RWPE2 (cell line): ENCODE data around the gene TUBA1B.
A peak's percentile ranks its signal among the peaks of the same experiment; 100 is the strongest.
"Not testable (repeated sequence)": the region's sequence is repeated elsewhere in the genome, so short reads cannot be mapped to it uniquely, and the experiment has no call there.

ENCODE experiments used
- ATAC-seq: fragments of 200-7000 bp; cut with Tn5 transposase; 3 replicates; pipeline ENCODE4 v1.9.1; 2021; ENCODE audit warnings: low read depth
- DNase-seq: peaks from one replicate; pipeline ENCODE4 v3.0.0-alpha.2; 2020; ENCODE audit warnings: low spot score
- H3K27ac ChIP-seq: fragments of 450-650 bp; 2 replicates; pipeline ENCODE4 v1.5.1; 2017; ENCODE audit warnings: mild to moderate bottlenecking; ENCODE audit not compliant: poor library complexity, severe bottlenecking
- H3K27me3 ChIP-seq: fragments of 250-450 bp; sonication (Bioruptor Pico); 2 replicates; pipeline ENCODE4 v1.5.1; 2021; ENCODE audit warnings: mild to moderate bottlenecking, moderate library complexity; ENCODE audit not compliant: insufficient read depth, poor library complexity, severe bottlenecking
- H3K36me3 ChIP-seq: fragments of 250-450 bp; sonication (Bioruptor Pico); 2 replicates; pipeline ENCODE4 v1.5.1; 2020; ENCODE audit warnings: low read depth, mild to moderate bottlenecking, moderate library complexity
- H3K4me1 ChIP-seq: fragments of 250-450 bp; sonication (Bioruptor Pico); 2 replicates; pipeline ENCODE4 v1.5.1; 2021; ENCODE audit warnings: mild to moderate bottlenecking, moderate library complexity; ENCODE audit not compliant: insufficient read depth, poor library complexity, severe bottlenecking
- H3K4me3 ChIP-seq: fragments of 250-450 bp; sonication (Bioruptor Pico); 2 replicates; pipeline ENCODE4 v1.5.1; 2021; ENCODE audit warnings: mild to moderate bottlenecking, moderate library complexity; ENCODE audit not compliant: severe bottlenecking
- H3K9me3 ChIP-seq: fragments of 250-450 bp; sonication (Bioruptor Pico); 2 replicates; pipeline ENCODE4 v1.5.1; 2021; ENCODE audit warnings: mild to moderate bottlenecking, moderate library complexity; ENCODE audit not compliant: severe bottlenecking
- CTCF ChIP-seq: fragments of 450-650 bp; IDR thresholded peaks from one replicate; pipeline ENCODE4 v1.5.1; 2017; ENCODE audit warnings: mild to moderate bottlenecking, moderate library complexity; ENCODE audit not compliant: poor library complexity, severe bottlenecking

TUBA1B gene

GRCh38 chr12:49129332-49130150, 1.7 kb downstream of the TUBA1B start:
- H3K9me3 ChIP-seq, result no peaks in the 10 kb centered on the region
- H3K4me1 ChIP-seq, result no peaks in the 10 kb centered on the region
- no peak for ATAC-seq
- no peak for DNase-seq
- peaks cover 42% of the 10 kb centered on the region for H3K36me3 ChIP-seq
- no peak for TF ChIP-seq CTCF
- peak overlapping the region; percentile 91 for H3K4me3 ChIP-seq
- H3K27ac ChIP-seq, result peak overlapping the region; percentile 96
- H3K27me3 ChIP-seq, result no peaks in the 10 kb centered on the region

GRCh38 chr12:49127971-49128370, 3.2 kb downstream of the TUBA1B start:
- not testable (repeated sequence) for H3K27ac ChIP-seq, H3K4me1 ChIP-seq, ATAC-seq, H3K9me3 ChIP-seq, DNase-seq, H3K27me3 ChIP-seq, H3K4me3 ChIP-seq
- H3K36me3 ChIP-seq, result peaks cover 42% of the 10 kb centered on the region

GRCh38 chr12:49126852-49127763, 4.1 kb downstream of the TUBA1B start:
- DNase-seq, result no peak
- Histone ChIP-seq H3K27me3 (no peaks in the 10 kb centered on the region), H3K27ac (peak overlapping the region; percentile 27), H3K36me3 (peaks cover 42% of the 10 kb centered on the region), H3K9me3 (no peaks in the 10 kb centered on the region), H3K4me3 (no peak overlapping the region), H3K4me1 (no peaks in the 10 kb centered on the region)
- no peak for TF ChIP-seq CTCF
- ATAC-seq, result no peak

GRCh38 chr12:49121047-49121696, 10.0 kb downstream of the TUBA1B start:
- ATAC-seq (peak; percentile 76), DNase-seq (no peak)
- no peaks in the 10 kb centered on the region for H3K4me1 ChIP-seq
- no peaks in the 10 kb centered on the region for H3K36me3 ChIP-seq
- no peak overlapping the region for H3K27ac ChIP-seq
- peak; percentile 81 for TF ChIP-seq CTCF
- H3K9me3 ChIP-seq, result no peaks in the 10 kb centered on the region
- no peak overlapping the region for H3K4me3 ChIP-seq
- no peaks in the 10 kb centered on the region for H3K27me3 ChIP-seq

- no peaks in the 10 kb centered on the region for H3K36me3 ChIP-seq
- peak overlapping the region; percentile 66 for H3K4me3 ChIP-seq
- H3K27me3 ChIP-seq, result no peaks in the 10 kb centered on the region
- DNase-seq (no peak), ATAC-seq (no peak)
- H3K4me1 ChIP-seq, result peaks cover 11% of the 10 kb centered on the region
- no peak for TF ChIP-seq CTCF
- H3K27ac ChIP-seq, result peak overlapping the region; percentile 26
- H3K9me3 ChIP-seq, result no peaks in the 10 kb centered on the region
Measured at GRCh38 chr12:49111206-49111605, 20.0 kb downstream of the TUBA1B start.
